Activated T-cell treated with anti-CD3 and anti-CD28 coated beads for 24 hours (primary cell): ENCODE results near the gene SFT2D3.

Experiments used
- DNase-seq: peaks from one replicate; pipeline ENCODE4 v3.0.0-alpha.2; 2020; ENCODE audit warnings: low read depth

Gene SFT2D3

GRCh38 chr2:127664065-127664894 lies 37.0 kb upstream of the SFT2D3 start:
- no peak for DNase-seq

GRCh38 chr2:127664895-127665225 lies 36.4 kb upstream of the SFT2D3 start:
- DNase-seq = no peak

GRCh38 chr2:127665267-127665893 lies 35.9 kb upstream of the SFT2D3 start:
- DNase-seq = no peak

- DNase-seq = no peak
Measured at GRCh38 chr2:127669056-127669455, 32.2 kb upstream of the SFT2D3 start.

- DNase-seq = no peak
Measured at GRCh38 chr2:127670055-127670956, 31.0 kb upstream of the SFT2D3 start.

- DNase-seq = no peak
Measured at GRCh38 chr2:127670957-127671290, 30.4 kb upstream of the SFT2D3 start.

GRCh38 chr2:127671557-127672302 lies 29.6 kb upstream of the SFT2D3 start:
- no peak for DNase-seq

- no peak for DNase-seq
Measured at GRCh38 chr2:127672341-127673224, 28.7 kb upstream of the SFT2D3 start.

- DNase-seq = no peak
Measured at GRCh38 chr2:127673291-127674069, 27.8 kb upstream of the SFT2D3 start.

GRCh38 chr2:127674241-127675209 lies 26.8 kb upstream of the SFT2D3 start:
- DNase-seq = no peak

- DNase-seq = no peak
Measured at GRCh38 chr2:127675331-127676261, 25.7 kb upstream of the SFT2D3 start, which contains the start of gene LIMS2. Gene LIMS2 (minus strand): TSS chr2:127675530. CDS start chr2:127675024, 506 bp downstream.

GRCh38 chr2:127676906-127677305 lies 24.4 kb upstream of the SFT2D3 start:
- DNase-seq = no peak

GRCh38 chr2:127678531-127678930 lies 22.8 kb upstream of the SFT2D3 start:
- DNase-seq = no peak

- DNase-seq = no peak
Measured at GRCh38 chr2:127678991-127679390, 22.3 kb upstream of the SFT2D3 start.

GRCh38 chr2:127679680-127680361 lies 21.5 kb upstream of the SFT2D3 start:
- no peak for DNase-seq

- no peak for DNase-seq
Measured at GRCh38 chr2:127680706-127681287, 20.5 kb upstream of the SFT2D3 start.

GRCh38 chr2:127681288-127681804 lies 20.0 kb upstream of the SFT2D3 start:
- no peak for DNase-seq
